ENCODE measurements around the gene MTNR1B. TPM values are rescaled to one million over a fixed set of nuclear protein-coding genes. Genes with fewer than 3 reads are reported as not detected.

The MTNR1B gene
- total RNA-seq, 1 donor from 2014 or later, result not detected

DNA sequence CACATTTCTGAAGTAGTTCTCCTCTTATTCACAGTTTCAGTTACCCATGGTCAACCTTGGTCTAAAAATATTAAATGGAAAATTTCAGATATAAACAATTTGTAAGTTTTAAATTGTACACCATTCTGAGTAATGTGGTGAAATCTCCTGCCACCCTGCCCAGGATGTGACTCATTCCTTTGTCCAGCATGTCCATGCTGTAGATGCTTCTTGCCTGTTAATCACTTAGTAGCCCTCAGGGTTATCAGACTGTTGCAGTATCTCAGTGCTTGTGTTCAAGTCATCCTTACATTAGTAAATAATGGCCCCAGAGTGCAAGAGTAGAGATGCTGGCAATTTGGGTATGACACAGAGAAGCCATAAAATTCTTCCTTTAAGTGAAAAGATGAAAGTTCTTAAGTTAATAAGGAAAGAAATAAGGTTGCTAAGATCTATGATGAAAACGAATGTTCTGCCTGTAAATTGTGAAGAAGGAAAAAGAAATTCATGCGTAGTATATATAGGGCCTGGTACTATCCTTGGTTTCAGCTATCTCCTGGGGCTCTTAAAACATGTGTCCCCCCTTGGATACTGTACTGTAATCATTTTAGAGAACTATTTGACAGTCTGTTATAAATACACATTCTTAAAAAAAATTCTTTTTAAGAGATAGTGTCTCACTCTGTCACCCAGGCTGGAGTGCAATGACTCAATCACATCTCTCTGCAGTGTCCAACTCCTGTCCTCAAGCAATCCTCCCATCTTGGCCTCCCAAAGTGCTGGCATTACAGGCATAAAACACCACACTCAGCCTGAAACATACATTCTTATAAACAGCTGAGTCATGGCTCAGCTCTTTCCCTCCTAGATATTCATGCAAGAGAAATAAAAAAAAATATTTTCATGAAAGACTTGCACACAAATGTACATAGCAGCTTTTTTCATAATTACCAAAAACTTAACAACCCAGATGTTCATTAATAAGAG lies 31.3 kb downstream of the MTNR1B start:
- Histone ChIP-seq H3K36me3 (ENCODE audit: control insufficient read depth in 3 of 3, insufficient read depth in 3 of 3, low read length in 3 of 3) (no peaks in the 10 kb centered on the region), H3K9me3 (ENCODE audit: control insufficient read depth in 3 of 3, low read length in 3 of 3) (no peaks in the 10 kb centered on the region), H3K27ac (ENCODE audit: low read depth, low read length) (no peak overlapping the region), H3K4me1 (ENCODE audit: control insufficient read depth in 3 of 3, insufficient read depth in 3 of 3, low read length in 3 of 3) (no peaks in the 10 kb centered on the region), H3K9ac (ENCODE audit: low read depth in 1 of 3, low read length in 3 of 3) (no peak overlapping the region), H3K27me3 (ENCODE audit: control insufficient read depth in 3 of 3, insufficient read depth in 3 of 3, low read length in 3 of 3) (no peaks in the 10 kb centered on the region), H3K4me3 (ENCODE audit: low read length in 3 of 3) (no peak overlapping the region)

DNA sequence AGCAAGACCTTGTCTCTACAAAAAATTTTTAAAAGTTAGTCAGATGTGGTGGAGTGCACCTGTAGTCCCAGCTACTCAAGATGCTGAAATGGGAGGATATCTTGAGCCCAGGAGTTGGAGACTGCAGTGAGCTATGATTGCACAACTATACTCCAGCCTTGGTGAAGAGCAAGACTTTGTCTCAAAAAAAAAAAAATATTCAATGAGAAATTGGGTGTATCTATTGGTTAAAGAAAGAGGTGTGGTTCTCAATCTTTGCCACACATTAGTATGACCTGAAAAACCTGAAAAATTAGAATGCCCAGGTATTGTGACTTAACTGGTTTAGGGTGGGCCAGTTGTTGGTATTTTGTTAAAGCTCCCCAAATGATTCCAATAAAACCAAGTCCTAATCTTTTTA lies 32.4 kb downstream of the MTNR1B start:
- H3K36me3 ChIP-seq (ENCODE audit: control insufficient read depth in 3 of 3, insufficient read depth in 3 of 3, low read length in 3 of 3), result no peaks in the 10 kb centered on the region
- H3K27me3 ChIP-seq (ENCODE audit: control insufficient read depth in 3 of 3, insufficient read depth in 3 of 3, low read length in 3 of 3), result no peaks in the 10 kb centered on the region
- no peak overlapping the region for H3K9ac ChIP-seq (ENCODE audit: low read depth in 1 of 3, low read length in 3 of 3)
- H3K27ac ChIP-seq (ENCODE audit: low read depth, low read length), result no peak overlapping the region
- no peaks in the 10 kb centered on the region for H3K4me1 ChIP-seq (ENCODE audit: control insufficient read depth in 3 of 3, insufficient read depth in 3 of 3, low read length in 3 of 3)
- H3K4me3 ChIP-seq (ENCODE audit: low read length in 3 of 3), result no peak overlapping the region
- no peaks in the 10 kb centered on the region for H3K9me3 ChIP-seq (ENCODE audit: control insufficient read depth in 3 of 3, low read length in 3 of 3)

DNA sequence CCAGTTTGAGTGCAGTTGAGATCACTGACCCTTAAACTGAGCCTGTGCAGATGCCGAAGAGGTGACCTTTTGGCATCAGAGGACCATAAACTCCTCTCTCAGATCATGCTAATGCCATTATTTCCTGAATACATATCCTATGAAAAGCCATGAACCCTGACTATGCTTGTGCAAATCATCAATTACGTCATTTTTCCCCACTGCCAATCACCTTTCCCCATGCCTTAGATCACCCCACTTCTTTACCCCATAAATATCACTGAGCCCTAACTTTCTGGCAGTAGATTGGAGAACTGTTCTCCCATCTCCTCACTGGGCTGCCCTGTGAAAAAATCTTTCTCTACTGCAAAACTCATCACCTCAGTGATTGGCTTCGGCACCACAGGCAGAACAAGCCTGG lies 32.9 kb downstream of the MTNR1B start:
- Histone ChIP-seq H3K36me3 (ENCODE audit: control insufficient read depth in 3 of 3, insufficient read depth in 3 of 3, low read length in 3 of 3) (no peaks in the 10 kb centered on the region), H3K4me1 (ENCODE audit: control insufficient read depth in 3 of 3, insufficient read depth in 3 of 3, low read length in 3 of 3) (no peaks in the 10 kb centered on the region), H3K27me3 (ENCODE audit: control insufficient read depth in 3 of 3, insufficient read depth in 3 of 3, low read length in 3 of 3) (no peaks in the 10 kb centered on the region)

DNA sequence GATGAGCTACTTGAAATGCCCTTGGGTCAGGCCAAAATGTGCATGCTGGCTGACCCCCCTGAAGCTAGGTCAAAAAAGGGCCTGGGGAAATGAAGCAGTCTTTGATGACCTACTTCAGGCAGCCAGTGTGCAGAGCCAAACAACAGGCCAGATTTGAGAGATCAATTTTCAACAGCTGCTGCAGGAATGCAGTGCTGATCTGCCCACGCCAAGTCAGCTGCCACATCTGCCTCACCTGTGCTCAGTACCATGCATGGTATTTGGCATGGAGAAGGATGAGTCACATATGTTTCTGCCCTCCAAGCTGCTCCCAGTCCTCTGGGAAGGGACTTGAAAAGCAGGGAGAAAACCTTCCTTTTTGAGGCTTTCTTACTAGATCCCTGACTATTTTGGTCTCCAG lies 35.8 kb downstream of the MTNR1B start:
- Histone ChIP-seq H3K27me3 (ENCODE audit: control insufficient read depth in 3 of 3, insufficient read depth in 3 of 3, low read length in 3 of 3) (no peaks in the 10 kb centered on the region), H3K36me3 (ENCODE audit: control insufficient read depth in 3 of 3, insufficient read depth in 3 of 3, low read length in 3 of 3) (no peaks in the 10 kb centered on the region), H3K4me1 (ENCODE audit: control insufficient read depth in 3 of 3, insufficient read depth in 3 of 3, low read length in 3 of 3) (no peaks in the 10 kb centered on the region), H3K4me3 (ENCODE audit: low read length in 3 of 3) (peak overlapping the region in 1 of 3 donors; percentile 9), H3K9ac (ENCODE audit: low read depth in 1 of 3, low read length in 3 of 3) (no peak overlapping the region), H3K27ac (ENCODE audit: low read depth, low read length) (no peak overlapping the region), H3K9me3 (ENCODE audit: control insufficient read depth in 3 of 3, low read length in 3 of 3) (no peaks in the 10 kb centered on the region)

More for the DNA sequence above, 32.9 kb downstream of the MTNR1B start:
- H3K9me3 ChIP-seq (ENCODE audit: control insufficient read depth in 3 of 3, low read length in 3 of 3), result no peaks in the 10 kb centered on the region
- no peak overlapping the region for H3K9ac ChIP-seq (ENCODE audit: low read depth in 1 of 3, low read length in 3 of 3)
- H3K27ac ChIP-seq (ENCODE audit: low read depth, low read length), result no peak overlapping the region
- H3K4me3 ChIP-seq (ENCODE audit: low read length in 3 of 3), result no peak overlapping the region

DNA sequence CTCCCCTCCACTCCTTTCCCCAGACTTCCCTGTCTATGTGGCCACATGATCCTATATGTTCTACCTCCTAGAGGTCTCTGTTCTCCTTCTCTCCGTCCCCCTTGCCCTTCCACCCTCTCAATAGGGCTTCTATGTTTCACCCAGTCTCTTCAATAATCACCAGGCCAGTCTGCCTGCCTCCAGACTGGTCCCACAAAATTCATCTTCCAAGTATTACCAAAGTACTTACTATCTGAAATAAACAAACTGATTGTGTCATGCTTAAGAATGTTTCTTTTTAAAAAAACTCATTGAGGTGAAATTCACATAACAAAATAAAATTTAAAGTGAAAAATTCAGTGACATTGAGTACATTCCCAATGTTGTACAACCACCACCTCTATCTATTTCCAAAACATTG lies 44.2 kb downstream of the MTNR1B start:
- Histone ChIP-seq H3K27me3 (ENCODE audit: control insufficient read depth in 3 of 3, insufficient read depth in 3 of 3, low read length in 3 of 3) (no peaks in the 10 kb centered on the region), H3K9me3 (ENCODE audit: control insufficient read depth in 3 of 3, low read length in 3 of 3) (no peaks in the 10 kb centered on the region), H3K36me3 (ENCODE audit: control insufficient read depth in 3 of 3, insufficient read depth in 3 of 3, low read length in 3 of 3) (no peaks in the 10 kb centered on the region), H3K4me1 (ENCODE audit: control insufficient read depth in 3 of 3, insufficient read depth in 3 of 3, low read length in 3 of 3) (no peaks in the 10 kb centered on the region), H3K27ac (ENCODE audit: low read depth, low read length) (no peak overlapping the region), H3K4me3 (ENCODE audit: low read length in 3 of 3) (no peak overlapping the region), H3K9ac (ENCODE audit: low read depth in 1 of 3, low read length in 3 of 3) (no peak overlapping the region)

DNA sequence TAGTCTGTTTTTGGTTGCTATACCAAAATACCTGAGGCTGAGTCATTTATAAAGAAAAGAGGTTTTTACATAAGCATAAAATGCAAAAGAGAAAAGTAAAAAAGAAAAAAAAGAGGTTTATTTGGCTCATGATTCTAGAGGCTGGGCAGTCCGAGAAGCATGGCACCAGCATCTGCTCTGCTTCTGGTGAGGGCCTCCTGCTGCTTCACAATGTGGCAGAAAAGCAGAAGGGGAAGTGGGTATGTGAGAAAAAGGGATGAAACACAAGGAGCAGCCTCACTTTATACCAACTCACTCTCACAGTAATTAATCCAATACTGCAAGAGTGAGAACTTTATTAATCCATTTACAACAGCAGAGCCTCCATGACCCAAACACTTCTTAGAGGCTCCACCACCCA lies 47.1 kb downstream of the MTNR1B start:
- Histone ChIP-seq H3K4me1 (ENCODE audit: control insufficient read depth in 3 of 3, insufficient read depth in 3 of 3, low read length in 3 of 3) (no peaks in the 10 kb centered on the region), H3K4me3 (ENCODE audit: low read length in 3 of 3) (no peak overlapping the region), H3K36me3 (ENCODE audit: control insufficient read depth in 3 of 3, insufficient read depth in 3 of 3, low read length in 3 of 3) (no peaks in the 10 kb centered on the region), H3K9me3 (ENCODE audit: control insufficient read depth in 3 of 3, low read length in 3 of 3) (no peaks in the 10 kb centered on the region), H3K9ac (ENCODE audit: low read depth in 1 of 3, low read length in 3 of 3) (no peak overlapping the region), H3K27ac (ENCODE audit: low read depth, low read length) (no peak overlapping the region), H3K27me3 (ENCODE audit: control insufficient read depth in 3 of 3, insufficient read depth in 3 of 3, low read length in 3 of 3) (no peaks in the 10 kb centered on the region)

DNA sequence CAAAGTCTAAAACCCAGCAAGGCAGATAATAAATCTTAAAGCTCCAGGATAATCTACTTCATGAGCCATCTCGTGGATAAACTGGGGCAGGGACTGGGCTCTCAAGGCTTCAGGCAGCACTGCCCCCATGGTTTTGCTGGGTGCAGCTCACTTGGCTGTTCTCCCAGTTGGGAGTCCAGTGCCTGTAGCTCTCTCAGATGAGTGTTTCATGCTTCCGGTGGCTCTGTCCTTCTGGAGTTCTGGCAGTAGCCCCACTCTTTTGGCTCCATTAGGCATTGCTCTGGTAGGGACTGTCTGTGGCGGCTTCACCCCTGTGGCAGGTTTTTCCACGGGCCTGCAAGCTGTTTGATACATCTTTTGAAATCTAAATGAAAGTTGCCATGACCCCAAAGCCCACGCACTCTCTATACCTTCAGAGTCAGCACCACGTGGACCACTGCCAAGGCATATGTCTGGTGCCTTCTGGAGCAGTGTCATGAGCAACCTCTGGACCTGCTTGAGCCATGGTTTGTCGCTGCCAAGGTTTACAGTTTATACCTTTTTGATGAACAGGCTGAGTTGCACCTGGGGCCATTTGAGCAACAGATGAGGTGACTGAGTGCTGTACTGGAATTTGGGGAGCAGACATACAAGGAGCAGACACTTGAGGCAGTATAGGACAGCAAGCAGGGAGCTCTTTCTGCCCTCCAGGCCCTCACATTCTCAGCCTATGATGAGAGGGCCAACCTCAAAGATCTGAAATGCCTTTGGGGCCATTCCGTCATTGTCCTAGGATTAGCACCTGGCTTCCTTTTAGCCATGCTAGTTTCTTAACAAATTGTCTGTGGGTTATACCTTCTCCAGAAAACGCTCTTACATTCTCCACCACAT lies 48.6 kb downstream of the MTNR1B start:
- no peak overlapping the region for H3K27ac ChIP-seq (ENCODE audit: low read depth, low read length)
- no peaks in the 10 kb centered on the region for H3K9me3 ChIP-seq (ENCODE audit: control insufficient read depth in 3 of 3, low read length in 3 of 3)
- H3K27me3 ChIP-seq (ENCODE audit: control insufficient read depth in 3 of 3, insufficient read depth in 3 of 3, low read length in 3 of 3), result no peaks in the 10 kb centered on the region
- no peaks in the 10 kb centered on the region for H3K4me1 ChIP-seq (ENCODE audit: control insufficient read depth in 3 of 3, insufficient read depth in 3 of 3, low read length in 3 of 3)
- no peaks in the 10 kb centered on the region for H3K36me3 ChIP-seq (ENCODE audit: control insufficient read depth in 3 of 3, insufficient read depth in 3 of 3, low read length in 3 of 3)
- H3K9ac ChIP-seq (ENCODE audit: low read depth in 1 of 3, low read length in 3 of 3), result no peak overlapping the region
- H3K4me3 ChIP-seq (ENCODE audit: low read length in 3 of 3), result no peak overlapping the region

DNA sequence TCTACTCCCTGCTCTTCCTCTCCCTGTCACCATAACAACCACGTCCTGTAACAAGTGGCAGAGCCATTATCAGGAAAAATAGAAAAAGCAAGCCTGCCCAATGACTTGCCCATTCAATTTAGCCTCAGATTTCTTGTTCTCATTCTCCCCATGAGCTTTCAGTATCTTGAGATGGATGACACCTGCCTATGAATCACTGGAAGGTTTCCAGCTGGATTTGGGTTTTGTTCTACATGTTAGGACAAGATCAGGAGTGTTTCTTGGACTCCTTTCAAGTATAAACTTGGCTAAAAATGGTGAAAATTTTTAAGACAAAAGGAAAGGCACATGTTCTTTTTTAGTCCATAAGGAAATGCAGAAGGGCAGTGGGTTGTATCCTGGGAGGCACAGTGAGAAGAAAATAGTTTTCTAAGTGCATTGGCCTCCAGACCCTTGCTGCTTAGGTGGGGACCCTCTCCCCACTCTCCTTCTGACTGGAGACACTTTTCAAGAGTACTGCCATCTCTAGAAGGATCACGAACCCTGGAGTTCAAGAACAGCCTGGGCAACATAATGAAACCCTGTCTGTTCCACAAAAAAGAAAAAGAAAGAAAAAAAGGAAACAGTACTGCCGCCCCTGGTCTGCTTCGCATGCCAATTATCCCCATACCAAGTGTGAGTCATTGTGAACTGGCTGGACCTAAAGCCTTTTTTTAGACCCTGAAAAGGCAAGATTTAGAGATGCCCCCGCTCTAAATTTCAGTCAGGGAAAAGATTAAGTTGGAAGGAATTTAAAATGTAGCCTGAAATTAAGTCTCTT lies 51.0 kb downstream of the MTNR1B start:
- no peaks in the 10 kb centered on the region for H3K36me3 ChIP-seq (ENCODE audit: control insufficient read depth in 3 of 3, insufficient read depth in 3 of 3, low read length in 3 of 3)
- H3K9ac ChIP-seq (ENCODE audit: low read depth in 1 of 3, low read length in 3 of 3), result no peak overlapping the region
- no peak overlapping the region for H3K4me3 ChIP-seq (ENCODE audit: low read length in 3 of 3)
- H3K27me3 ChIP-seq (ENCODE audit: control insufficient read depth in 3 of 3, insufficient read depth in 3 of 3, low read length in 3 of 3), result no peaks in the 10 kb centered on the region
- no peaks in the 10 kb centered on the region for H3K4me1 ChIP-seq (ENCODE audit: control insufficient read depth in 3 of 3, insufficient read depth in 3 of 3, low read length in 3 of 3)
- H3K27ac ChIP-seq (ENCODE audit: low read depth, low read length), result no peak overlapping the region
- no peaks in the 10 kb centered on the region for H3K9me3 ChIP-seq (ENCODE audit: control insufficient read depth in 3 of 3, low read length in 3 of 3)

DNA sequence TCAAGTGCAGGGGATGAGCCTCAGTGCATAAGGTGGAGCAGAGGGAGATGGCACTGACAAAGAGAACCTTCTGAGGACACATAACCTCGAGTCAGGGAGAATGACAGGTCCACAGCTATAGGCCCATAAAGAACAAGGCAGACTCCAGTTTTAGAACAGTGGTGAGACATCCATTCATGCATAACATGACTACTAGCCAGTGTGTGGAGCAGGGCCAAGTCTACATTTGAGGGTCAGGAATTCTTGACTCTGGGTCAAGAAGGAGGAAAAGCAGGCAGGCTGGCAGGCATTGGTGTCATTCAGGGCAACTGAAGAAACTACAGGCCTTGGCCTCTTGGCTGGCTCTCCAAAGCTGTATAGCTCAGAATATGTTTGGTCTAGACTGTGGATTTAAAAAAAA lies 54.9 kb downstream of the MTNR1B start:
- Histone ChIP-seq H3K36me3 (ENCODE audit: control insufficient read depth in 3 of 3, insufficient read depth in 3 of 3, low read length in 3 of 3) (no peaks in the 10 kb centered on the region), H3K27ac (ENCODE audit: low read depth, low read length) (no peak overlapping the region), H3K9me3 (ENCODE audit: control insufficient read depth in 3 of 3, low read length in 3 of 3) (no peaks in the 10 kb centered on the region), H3K27me3 (ENCODE audit: control insufficient read depth in 3 of 3, insufficient read depth in 3 of 3, low read length in 3 of 3) (no peaks in the 10 kb centered on the region), H3K4me3 (ENCODE audit: low read length in 3 of 3) (no peak overlapping the region), H3K4me1 (ENCODE audit: control insufficient read depth in 3 of 3, insufficient read depth in 3 of 3, low read length in 3 of 3) (no peaks in the 10 kb centered on the region), H3K9ac (ENCODE audit: low read depth in 1 of 3, low read length in 3 of 3) (no peak overlapping the region)

Data from skeletal muscle tissue (tissue), 4 donors.